ENCODE measurements around the gene HSPA12A.

The HSPA12A gene

GRCh38 chr10:116769791-116770190 lies 27.4 kb upstream of the HSPA12A start:
- DNase-seq = no peak

GRCh38 chr10:116769368-116769767 lies 27.0 kb upstream of the HSPA12A start:
- DNase-seq = no peak

GRCh38 chr10:116768786-116769185 lies 26.4 kb upstream of the HSPA12A start:
- DNase-seq = no peak

DNA sequence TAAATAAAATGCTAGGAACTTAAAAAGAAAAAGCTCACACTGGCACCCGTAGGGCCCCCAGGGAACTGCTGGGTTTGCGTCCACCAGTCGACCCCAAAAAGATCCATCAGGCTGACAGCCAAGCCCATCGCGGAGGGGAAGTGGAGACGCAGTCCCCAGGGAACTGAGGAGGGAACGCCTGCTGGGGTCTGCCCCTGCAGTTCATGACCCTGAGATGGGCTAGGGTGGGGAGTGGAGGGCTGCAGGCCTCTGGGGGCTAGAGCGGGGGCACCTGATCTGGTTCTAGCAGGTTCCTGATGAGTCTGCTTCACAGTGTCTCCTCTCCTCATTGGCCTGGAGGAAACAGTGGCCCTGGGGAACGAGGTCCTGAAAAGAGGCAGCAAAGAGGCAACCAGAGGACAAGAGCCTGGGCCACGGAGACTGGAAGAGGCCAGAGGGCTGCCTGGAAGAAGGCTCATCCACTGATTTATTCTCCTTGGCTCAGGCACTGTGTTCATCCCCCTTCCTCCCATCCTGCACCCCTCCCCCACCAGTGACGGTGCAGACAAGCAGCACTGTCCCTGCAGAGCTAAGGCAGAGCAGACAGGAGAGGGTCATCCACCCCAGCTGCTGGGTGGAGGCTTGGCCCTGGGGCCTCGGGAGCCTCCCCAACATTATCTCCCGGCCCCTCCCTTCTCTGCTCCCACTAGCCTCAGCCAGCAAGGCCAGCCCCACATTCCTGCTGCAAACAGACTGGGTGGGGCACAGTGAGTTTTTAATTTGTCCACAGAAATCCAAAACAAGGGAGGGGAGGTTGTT lies 24.7 kb upstream of the HSPA12A start:
- no peak for DNase-seq

- no peak for DNase-seq
Observed at GRCh38 chr10:116766241-116766827, 24.0 kb upstream of the HSPA12A start.

GRCh38 chr10:116765648-116766081 lies 23.3 kb upstream of the HSPA12A start:
- peak; percentile 23 for DNase-seq

GRCh38 chr10:116764979-116765378 lies 22.6 kb upstream of the HSPA12A start:
- no peak for DNase-seq

- no peak for DNase-seq
Observed at GRCh38 chr10:116763440-116763839, 21.1 kb upstream of the HSPA12A start.

DNA sequence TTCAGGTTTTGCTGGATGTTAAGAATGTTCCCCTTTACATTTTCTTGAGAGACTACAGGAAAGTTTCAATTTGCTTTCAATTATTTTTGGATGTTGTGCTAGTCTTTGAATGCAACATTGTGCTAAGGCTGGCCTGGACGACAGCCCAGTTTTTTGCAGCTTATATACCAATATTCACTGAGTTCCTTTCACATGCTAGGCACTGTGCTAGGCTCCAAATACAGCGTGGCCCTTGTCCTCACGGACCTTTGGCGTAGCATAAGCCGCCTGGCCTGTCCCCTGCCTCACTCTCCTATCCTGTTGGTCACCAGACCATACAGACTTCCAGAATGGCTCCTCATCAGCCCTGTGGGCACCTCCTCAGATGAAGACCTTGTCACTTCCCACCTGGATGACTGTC lies 19.5 kb upstream of the HSPA12A start:
- DNase-seq = no peak

GRCh38 chr10:116760919-116761318 lies 18.6 kb upstream of the HSPA12A start:
- DNase-seq = no peak

DNA sequence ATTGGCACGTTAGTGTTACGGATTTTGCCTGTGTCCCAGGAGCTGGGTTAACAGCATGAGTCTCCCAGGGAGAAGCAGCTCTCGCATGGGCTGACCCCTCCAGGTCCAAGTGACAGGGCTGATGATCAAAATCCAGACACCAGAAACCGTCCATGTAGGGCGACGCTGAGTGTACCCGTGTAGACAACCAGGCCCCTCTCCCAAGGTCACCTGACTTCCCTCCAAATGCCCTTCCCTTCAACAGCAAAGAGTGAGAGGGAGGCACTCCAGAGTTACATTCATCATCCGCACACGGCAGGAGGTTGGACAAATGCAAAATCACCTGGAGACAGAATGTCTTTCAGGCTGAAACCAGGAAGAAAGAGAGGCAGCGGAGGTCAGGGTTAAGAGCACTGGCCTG lies 14.9 kb upstream of the HSPA12A start:
- no peak for DNase-seq

DNA sequence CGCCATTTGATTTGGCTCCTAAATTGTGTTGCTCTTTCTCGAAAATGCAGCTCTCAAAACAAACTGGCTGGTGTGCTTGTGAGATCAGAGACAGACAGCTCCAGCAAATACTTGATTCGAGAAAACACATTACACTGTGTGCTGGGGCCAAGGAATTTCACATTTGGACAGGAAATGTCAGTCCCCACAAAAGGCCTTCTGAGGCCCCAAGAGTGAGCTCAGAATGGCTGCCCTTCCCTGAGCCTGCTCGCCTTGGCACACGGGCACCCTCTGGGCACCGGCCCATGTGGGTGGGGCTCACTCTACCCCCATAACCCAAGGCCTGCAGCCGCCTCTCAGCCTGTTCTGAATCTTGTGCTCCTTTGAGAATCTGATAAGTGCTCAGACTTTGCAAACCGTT lies 13.9 kb upstream of the HSPA12A start:
- no peak for DNase-seq

DNA sequence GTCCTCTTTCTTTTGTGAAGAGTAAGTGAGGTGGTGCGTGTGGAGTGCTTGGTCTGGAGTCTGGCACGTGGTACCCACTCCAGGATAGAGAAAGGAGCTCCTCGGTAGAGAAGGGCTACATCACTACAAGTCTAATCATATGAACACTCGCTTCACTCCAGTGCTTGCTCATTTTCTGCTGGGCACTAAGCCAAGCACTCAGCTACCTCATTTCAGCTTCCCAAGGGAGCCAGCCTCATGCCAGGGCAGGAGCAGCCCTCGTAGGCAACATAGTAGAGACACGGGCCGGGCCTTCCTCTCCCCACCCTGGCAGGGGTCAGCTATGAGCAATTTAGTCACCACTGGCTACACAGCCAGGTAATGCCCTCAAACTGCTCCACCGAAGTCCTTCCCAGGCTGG lies 11.4 kb upstream of the HSPA12A start:
- DNase-seq = no peak

GRCh38 chr10:116752969-116753665 lies 10.8 kb upstream of the HSPA12A start:
- DNase-seq = no peak

DNA sequence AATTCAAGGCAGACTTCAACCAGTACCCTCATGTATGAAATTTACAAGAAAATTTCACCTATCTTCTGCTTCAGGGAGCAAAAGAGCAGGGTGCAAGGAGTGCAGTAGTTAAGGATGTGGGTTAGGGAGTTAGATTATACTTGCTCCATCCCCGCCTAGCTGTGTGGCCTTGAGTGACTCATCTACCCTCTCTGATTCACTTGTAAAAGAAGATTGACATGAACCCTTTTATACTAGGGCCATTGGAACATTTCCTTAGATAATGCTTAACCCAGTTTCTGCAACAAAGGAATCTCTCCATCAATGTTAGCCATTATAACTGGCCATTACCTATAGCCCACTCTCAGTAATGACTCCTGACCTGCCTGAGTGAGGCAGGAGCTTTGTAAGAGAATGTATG lies 10.2 kb upstream of the HSPA12A start:
- no peak for DNase-seq

DNA sequence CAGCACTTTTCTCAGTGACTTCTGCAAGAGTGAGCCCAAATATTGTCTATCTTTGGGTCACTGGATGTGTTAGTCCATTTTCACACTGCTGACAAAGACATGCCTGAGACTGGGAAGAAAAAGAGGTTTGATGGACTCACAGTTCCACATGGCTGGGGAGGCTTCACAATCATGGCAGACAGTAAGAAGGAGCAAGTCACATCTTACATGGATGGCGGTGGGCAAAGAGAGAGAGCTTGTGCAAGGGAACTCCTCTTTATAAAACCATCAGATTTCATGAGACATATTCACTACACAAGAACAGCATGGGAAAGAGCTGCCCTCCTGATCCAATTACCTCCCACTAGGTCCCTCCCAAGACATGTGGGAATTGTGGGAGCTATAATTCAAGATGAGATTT lies 6.1 kb upstream of the HSPA12A start:
- no peak for DNase-seq

DNA sequence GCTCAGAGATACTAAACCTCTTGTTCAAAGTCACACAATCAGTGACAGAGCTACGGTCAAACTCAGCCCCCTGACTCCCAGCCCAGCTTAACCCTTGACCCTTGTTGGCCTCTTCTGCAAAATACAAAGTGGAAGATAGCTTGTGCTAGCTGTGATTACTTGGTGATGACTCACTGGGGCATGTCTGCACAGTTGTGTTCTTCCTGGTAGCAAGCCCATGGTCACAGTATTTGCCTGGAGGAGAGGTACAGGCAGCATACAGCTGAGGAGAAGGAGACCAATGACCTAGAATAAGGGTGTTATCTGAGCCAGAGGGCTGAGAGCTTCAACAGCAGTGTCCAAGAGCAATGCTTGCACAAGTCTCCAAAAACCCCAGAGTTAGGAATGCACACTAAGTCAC lies 5.7 kb upstream of the HSPA12A start:
- DNase-seq = no peak

DNA sequence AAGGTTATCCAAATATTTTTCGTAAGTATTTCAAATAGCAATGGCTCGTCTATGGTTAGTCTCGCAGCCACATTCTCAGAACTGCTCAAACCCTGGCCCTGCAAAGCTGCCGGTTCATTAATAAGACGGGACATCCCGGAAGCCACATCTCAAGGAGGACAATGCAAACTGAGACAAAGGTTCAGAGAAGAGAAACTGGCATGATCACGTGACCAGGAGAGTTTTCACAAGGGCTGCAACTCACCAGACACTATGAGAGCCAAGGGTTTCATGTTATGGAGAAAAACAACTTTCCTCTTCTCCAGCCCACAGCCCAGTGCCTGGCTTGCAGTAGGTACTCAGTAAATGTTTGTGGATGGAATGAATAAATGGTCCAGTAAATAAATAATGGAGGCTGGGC lies 5.0 kb upstream of the HSPA12A start:
- DNase-seq = no peak

- DNase-seq = no peak
Observed at GRCh38 chr10:116744885-116745284, 2.5 kb upstream of the HSPA12A start.

DNA sequence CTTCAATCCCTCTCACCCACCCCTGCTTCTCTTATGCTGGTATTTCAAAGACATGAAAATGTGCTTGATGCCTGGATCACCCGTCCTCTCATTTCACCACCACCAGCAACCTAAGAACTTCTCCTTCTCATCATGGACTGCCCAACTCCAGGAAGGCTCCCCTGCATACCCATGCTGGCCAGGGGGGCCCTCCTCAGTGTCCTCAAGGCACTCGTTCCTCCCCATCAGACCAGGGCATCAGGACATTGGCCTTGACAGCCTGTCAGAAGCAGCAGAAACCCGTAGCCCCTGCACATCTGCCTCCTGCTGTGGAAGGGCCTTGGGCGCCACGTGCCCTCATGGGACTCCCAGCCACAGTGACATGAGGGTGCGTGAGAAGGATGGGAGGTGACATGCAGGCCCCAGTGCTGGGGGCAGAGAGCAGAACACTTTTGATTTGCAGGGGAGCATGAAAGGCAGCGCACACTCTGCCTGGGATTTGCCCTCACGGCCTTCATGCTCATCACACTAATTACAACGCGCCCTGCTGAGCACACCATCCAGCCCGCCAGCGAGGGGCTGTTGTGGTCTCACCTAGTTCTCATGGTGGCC lies 1.9 kb upstream of the HSPA12A start:
- no peak for DNase-seq

GRCh38 chr10:116743266-116744064 lies 1.1 kb upstream of the HSPA12A start:
- no peak for DNase-seq

DNA sequence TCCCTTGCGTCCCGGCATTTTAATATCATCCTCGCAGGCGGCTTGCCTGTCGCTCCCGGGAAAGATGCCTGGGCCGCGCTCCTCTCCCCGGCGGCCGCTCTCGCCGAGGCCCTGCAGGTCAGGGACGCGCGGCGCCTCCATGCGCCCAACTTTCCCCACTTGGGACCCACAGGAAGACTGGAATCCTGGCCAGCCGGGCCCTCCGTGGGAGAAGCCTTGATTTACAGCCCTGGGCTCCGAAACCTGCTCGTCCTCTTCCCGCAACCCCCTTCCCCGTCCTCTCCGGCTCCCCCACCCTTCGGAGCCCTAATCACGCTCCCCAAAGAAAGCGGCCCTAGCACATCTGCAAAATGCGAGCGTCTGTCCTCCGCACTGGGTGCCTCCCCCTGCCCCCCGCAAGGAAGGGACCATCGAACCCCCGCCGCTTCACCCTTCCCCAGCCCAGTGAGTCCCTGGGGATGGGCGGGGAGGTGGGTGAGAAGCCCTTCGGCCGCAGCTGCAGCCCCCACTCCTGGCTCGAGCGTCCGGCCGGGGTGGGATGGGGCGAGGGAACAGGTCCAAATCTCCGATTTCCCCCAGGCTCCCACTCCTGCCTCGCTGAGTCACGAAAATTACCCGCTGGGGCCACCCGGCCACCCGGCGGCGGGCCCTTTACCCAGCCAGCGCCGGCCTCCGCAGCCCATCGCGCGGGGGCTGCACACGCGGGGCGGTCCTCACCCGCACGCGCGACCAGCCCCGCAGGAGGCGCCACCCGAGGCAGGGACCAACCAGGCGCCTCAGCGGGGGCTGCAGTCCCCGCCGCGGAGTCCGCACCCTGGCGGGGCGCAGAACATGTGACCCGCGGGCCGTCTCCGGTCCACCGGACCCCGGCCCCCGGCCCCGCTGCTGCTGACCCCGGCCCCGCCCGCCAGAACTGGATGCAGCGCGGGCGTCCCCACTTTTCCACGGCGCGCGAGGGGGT lies 695 bp downstream of the HSPA12A start:
- DNase-seq = no peak

All from activated naive CD4-positive, alpha-beta T cell treated with Interleukin-2 at 50 U/mL for 16 hours (primary cell).